22Rv1 (cell line): Measurements from ENCODE around the gene RPL10.

Source experiments
- H3K27ac ChIP-seq: fragments of 450-650 bp; 2 replicates; pipeline ENCODE4 v1.5.1; 2017
- CTCF ChIP-seq: fragments of 450-650 bp; IDR thresholded peaks from 2 replicates; pipeline ENCODE4 v1.5.1; 2017; ENCODE audit warnings: mild to moderate bottlenecking
- ZFX ChIP-seq: fragments of 450-650 bp; IDR thresholded peaks from 2 replicates; pipeline ENCODE4 v1.6.1; 2017; ENCODE audit warnings: antibody characterized with exemption, borderline replicate concordance

Gene RPL10

GRCh38 chrX:154352466-154352865 is 45.7 kb upstream of the RPL10 start:
- TF ChIP-seq ZFX (no peak), CTCF (no peak)
- H3K27ac ChIP-seq = no peak overlapping the region

DNA sequence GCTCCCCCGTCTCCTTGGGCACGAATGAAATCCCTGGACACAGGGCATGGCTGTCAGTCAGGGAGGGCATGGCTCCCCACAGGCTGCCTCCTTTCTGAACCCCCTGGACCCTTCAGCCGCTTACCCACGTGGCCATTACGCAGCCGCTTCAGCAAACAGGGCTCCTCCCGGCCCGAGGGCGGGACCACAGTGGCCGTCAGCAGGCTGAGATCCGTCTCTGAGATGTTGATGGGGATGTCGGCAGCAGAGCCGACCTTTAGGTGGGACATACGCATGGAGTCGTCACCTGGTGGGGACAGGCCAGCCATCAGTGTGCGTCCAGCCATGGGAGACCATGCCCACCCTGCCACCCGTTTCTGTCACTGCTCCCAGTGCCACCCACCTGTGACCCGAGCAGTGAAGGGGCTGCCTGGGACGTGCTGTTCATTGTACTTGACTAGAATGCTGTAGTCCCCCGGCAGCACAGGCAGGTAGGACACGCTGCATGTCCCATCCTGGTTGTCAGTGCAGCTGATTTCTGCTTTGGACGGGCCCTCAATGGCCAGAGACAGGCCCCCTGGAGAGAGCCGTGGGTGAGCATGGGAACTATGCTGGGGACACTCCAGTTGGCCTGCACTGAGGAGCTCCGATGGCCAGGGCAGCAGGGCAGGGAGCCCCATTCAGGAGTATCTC is 44.9 kb upstream of the RPL10 start:
- H3K27ac ChIP-seq = no peak overlapping the region
- TF ChIP-seq ZFX = no peak
- no peak for TF ChIP-seq CTCF

DNA sequence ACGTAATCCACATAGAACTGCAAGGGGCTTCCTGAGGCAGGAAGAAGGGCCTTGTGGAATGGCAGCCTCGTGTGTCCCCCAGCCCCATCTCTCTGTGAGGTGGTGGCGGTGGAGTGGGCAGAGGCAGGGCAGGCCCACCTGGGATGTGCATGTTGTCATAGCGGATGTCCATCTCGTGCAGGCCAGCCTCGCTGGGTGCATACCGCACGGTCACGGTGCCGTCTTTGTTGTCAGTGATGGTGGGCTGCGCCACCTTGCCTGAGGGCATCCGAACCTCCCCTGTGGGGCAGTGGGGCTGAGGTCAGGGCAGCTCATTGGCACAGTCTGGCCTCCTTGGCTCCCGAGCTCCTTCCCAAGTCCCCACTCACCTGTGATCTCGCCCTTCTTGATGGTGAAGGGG is 44.2 kb upstream of the RPL10 start:
- no peak overlapping the region for H3K27ac ChIP-seq
- TF ChIP-seq CTCF (no peak), ZFX (no peak)

DNA sequence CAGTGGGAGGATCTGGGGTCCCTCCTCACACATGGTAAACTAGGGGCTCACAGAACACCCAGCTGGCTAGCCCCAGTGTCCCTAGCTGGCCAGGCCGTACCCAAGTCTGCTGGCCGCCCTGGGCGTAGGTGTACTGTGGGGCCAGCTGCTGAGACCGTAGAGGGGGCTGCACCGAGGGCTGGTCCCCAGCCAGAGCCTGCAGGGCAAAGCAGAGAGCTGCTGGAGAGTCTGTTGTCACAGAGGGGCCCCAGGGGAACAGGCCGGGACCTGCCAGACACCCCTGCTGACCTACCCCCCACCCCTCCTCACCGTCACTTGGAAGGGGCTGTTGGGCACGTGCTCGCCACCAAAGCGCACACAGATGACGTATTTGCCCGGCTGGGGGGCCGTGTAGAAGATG is 43.7 kb upstream of the RPL10 start:
- H3K27ac ChIP-seq = no peak overlapping the region
- TF ChIP-seq ZFX (no peak), CTCF (no peak)

DNA sequence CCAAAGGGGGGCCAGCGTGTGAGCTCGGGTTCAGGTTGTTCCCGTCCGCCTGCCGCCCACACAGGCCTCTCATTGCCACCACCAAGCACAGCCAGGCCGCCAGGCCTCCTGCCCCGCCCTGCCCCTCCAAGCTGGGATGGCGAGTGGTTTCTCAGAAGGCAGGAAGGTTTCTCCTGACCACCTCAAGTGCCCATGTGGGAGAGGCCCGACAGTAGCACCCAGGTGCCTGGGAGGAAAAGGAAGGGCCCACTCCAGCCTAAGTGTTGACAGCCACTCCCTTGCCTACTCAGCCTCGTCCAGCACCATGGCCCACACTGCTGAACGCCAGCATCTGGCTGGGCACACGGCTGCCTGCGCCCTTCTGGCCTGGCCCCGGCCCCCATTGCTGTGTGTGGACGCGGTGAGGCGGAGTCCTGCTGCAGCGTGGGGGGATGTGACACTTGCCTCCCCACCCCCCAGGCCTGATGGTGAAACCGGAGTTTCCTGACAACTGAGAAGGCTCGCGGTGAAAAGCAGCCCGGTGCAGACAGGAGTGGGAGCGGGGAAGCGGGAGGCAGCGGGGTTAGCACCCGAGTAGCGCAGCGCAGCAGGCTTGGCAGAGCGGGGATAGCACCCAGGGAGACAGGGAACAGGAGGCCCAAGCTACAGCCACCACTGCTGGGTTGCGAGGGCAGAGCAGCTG is 42.9 kb upstream of the RPL10 start:
- no peak for TF ChIP-seq CTCF
- TF ChIP-seq ZFX = no peak
- H3K27ac ChIP-seq = no peak overlapping the region

- TF ChIP-seq CTCF (no peak), ZFX (no peak)
- H3K27ac ChIP-seq = no peak overlapping the region
Observed at GRCh38 chrX:154355776-154356140, 42.4 kb upstream of the RPL10 start.

DNA sequence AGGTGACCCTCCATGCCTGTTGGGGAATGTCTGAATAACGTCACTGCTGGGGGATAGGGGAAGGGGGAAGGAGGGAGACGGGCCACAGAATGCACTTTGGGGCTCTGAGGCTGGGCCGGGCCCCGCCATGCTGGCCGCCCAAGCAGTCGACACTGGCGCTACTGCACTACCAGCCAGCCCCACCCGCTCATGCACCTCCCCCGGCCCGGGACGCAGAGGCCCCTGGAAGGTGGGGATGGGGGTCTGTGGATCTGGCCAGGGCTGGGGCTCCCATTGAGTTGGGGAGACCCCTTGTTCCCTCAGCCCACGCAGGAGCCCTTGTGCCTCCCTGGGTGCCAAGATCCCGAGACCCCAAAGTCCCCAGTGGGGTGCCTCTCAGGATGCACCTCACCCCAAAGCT is 41.6 kb upstream of the RPL10 start:
- H3K27ac ChIP-seq = no peak overlapping the region
- TF ChIP-seq CTCF (no peak), ZFX (no peak)
